NCI-H345 treated with DMSO at 0.1 percent for 48 hours (cell line): ENCODE results near the gene ABCC4.

Experiments
- DNase-seq: peaks from one replicate; lab custom pipeline; 2025; ENCODE audit not compliant: unreplicated experiment; lab: John Stamatoyannopoulos, UW

Gene ABCC4

GRCh38 chr13:95235199-95235756, 66.0 kb downstream of the ABCC4 start:
- DNase-seq: no peak

DNA sequence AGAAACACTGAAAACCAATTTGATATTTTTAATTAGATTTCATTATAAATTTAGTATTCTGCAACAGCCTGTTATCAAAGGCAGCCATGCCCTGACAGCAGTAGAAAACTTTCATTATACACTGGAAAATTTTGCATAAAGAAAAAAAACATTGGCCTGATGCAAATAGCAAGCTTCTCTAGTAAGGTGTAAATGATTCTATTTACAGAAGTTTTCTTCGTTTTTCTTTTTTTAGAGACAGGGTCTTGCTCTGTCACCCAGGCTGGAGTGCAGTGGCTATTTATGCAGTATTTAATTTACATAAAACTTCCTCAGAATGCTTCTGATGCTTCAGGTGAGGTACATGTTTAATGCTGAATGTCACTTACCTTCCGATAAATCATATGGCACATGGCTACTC, 67.0 kb downstream of the ABCC4 start:
- DNase-seq: no peak

GRCh38 chr13:95233026-95233635, 68.1 kb downstream of the ABCC4 start:
- no peak for DNase-seq

DNA sequence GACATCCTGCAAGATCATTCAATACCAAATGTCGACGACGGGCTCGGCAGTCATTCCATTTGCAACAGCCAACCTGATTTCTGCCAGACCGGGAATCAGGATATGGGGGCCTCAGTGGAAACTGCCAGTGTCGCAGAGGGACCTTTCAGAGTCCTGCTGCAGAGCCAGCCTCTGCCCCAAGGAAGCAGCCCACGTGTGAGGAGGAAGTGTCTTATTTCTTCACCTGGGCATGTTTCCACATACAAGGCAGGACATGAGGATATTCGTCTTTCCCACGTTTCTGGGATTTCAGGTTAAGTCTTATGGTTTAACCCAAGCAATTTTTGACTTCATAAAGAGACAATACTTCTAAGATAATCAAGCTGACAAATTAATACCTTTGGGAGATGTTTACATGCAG, 69.9 kb downstream of the ABCC4 start:
- DNase-seq: no peak

- no peak for DNase-seq
These were observed 71.4 kb downstream of the ABCC4 start for GRCh38 chr13:95229855-95230254.

GRCh38 chr13:95228130-95228529, 73.1 kb downstream of the ABCC4 start:
- no peak for DNase-seq

- no peak for DNase-seq
These were observed 74.1 kb downstream of the ABCC4 start for GRCh38 chr13:95226932-95227695.

- no peak for DNase-seq
These were observed 74.8 kb downstream of the ABCC4 start for GRCh38 chr13:95226476-95226875.

DNA sequence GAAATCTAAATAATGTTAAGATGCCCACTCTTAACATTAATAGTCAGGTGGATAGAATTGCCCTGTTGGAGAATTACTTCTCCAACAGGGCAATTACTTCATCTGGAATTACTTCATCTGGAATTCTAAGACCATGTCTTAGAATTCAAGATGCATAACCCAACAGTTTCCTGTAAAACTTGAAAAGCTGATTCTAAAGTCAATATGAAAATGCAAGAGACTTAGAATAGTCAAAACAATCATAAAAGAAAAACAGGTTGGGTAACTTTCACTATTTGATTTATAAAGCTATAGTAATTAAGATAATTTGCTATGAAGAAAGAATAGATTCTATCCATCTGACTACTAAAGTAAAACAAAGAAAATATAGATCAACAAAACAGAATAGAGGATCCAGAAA, 75.2 kb downstream of the ABCC4 start:
- no peak for DNase-seq

DNA sequence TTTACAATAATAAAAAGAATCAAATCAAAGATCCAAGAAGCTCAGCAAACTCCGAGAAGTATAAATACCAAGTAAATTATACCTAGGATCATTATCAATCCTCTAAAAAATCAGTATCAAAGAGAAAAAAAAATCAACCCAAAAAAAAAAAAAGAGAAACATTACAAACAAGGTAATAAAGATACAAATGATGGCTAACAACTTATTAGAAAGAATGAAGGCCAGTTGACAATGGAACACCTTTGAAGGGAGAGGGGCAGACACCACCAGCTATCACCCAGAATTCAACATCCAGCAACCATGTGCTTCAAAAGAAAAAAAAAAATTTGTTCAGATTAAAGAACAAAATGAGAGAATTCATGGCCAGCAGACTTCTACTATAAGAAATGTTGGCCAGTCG, 77.2 kb downstream of the ABCC4 start:
- DNase-seq: no peak

DNA sequence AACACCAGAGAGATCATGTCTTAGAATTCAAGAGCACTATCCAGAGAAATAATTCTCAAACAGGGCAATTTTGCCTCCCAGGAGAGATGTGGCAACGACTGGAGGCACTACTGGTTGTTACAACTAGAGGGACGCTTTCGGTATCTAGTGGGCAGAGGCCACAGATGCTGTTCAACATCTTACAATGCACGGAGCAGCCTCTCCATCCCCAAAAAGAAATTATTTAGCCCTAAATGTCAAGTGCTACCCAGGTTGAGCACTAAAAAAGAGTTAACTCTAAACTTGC, 78.6 kb downstream of the ABCC4 start:
- no peak for DNase-seq

- DNase-seq: no peak
These were observed 79.1 kb downstream of the ABCC4 start for GRCh38 chr13:95221971-95222732.

DNA sequence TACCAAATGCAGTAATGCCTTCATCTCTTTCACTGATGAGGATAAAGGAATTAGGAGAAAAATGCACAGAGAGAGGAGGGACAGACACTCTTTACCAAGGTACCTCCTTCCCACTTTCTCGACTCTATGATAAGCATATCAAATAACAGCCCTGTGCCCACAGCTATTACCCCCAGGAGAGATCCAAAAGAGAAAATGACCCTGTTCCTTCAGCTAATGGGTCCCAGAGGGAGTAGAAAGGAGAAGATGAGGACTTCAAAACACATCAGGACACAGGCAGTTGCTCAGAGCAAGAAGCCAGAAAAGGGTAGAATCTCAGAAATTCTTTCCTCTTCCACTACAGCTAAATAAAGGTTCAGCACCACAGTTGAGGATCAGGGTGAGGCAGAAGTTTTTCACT, 80.6 kb downstream of the ABCC4 start:
- no peak for DNase-seq

- DNase-seq: no peak
These were observed 83.1 kb downstream of the ABCC4 start for GRCh38 chr13:95217920-95218830.

- DNase-seq: no peak
These were observed 85.1 kb downstream of the ABCC4 start for GRCh38 chr13:95216182-95216581.

GRCh38 chr13:95212983-95213850, 88.0 kb downstream of the ABCC4 start:
- DNase-seq: no peak

- DNase-seq: no peak
These were observed 92.1 kb downstream of the ABCC4 start for GRCh38 chr13:95209109-95209508.

DNA sequence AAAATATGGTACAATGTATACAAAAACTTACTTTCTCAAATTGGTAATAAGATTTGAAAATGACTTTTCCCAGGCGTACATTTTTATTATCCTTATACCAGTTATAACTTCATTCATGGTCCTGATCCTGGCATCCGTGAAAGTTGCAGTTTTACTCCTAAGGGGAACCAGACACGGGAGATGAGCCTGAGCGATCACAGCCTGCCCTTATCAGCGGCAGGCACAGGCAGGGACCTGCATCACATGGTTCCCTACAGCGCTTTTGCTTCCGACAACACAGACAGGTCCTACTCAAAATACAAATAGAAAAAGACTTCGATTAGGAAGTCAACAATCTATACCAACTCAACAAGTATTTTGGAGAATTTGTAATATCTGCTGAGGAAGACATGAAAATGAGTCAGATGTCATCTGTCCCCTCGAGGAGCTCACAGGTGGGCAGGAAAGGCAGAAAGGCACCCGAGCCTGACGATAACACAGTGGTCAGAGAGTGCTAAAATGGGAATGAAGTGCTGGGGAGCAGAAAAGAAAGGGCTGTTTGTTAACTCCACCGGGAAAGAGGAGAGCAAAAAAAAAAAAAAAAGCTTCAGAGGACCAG, 93.4 kb downstream of the ABCC4 start:
- DNase-seq: no peak

DNA sequence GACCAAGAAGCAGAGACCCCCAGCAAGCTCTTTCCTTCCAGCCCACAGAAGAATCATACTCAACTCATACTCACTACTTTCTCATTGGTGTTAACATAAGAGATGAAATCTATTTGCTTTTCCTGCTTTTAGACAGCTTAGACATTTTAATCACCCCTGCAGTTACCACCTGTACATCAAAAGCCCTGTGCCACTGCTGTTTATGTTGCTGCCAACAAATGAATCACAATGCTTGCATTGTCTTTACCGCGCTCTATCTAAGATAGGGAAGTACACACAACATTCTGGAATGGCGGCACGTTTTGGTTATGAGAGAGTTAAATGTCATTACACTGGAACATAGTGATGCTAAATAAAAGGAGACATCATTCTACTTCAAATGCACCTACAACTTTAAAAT, 95.1 kb downstream of the ABCC4 start:
- DNase-seq: no peak
